Ectodermal cell (in vitro differentiated cells): ENCODE measurements around the gene SLC12A8.

Experiments
- H3K27ac ChIP-seq: 2 replicates; pipeline ENCODE4 v1.7.0; 2013; ENCODE audit warnings: mild to moderate bottlenecking, low read depth, low read length; ENCODE audit not compliant: insufficient read depth, poor library complexity, severe bottlenecking
- H3K27me3 ChIP-seq: 2 replicates; pipeline ENCODE4 v1.7.0; 2013; ENCODE audit warnings: mild to moderate bottlenecking, low read length; ENCODE audit not compliant: insufficient read depth, control insufficient read depth, poor library complexity, severe bottlenecking
- H3K36me3 ChIP-seq: one replicate; pipeline ENCODE4 v1.7.0; 2013; ENCODE audit warnings: low read length; ENCODE audit not compliant: control insufficient read depth, insufficient read depth
- H3K4me1 ChIP-seq: one replicate; pipeline ENCODE4 v1.7.0; 2013; ENCODE audit warnings: low read length; ENCODE audit not compliant: control insufficient read depth, insufficient read depth
- H3K4me3 ChIP-seq: 2 replicates; pipeline ENCODE4 v1.7.0; 2013; ENCODE audit warnings: low read depth, low read length, control low read depth; ENCODE audit not compliant: insufficient read depth
- H3K9me3 ChIP-seq: 2 replicates; pipeline ENCODE4 v1.7.0; 2013; ENCODE audit warnings: mild to moderate bottlenecking, low read length, moderate library complexity; ENCODE audit not compliant: control insufficient read depth
- WGBS, 2 experiments: methylation state at CpG; one replicate each; pipeline ENCODE4 v1.1.7; 2013; ENCODE audit warnings: missing lambda C conversion rate in 2 of 2; 5-methylcytosine and 5-hydroxymethylcytosine counted together

SLC12A8 gene

DNA sequence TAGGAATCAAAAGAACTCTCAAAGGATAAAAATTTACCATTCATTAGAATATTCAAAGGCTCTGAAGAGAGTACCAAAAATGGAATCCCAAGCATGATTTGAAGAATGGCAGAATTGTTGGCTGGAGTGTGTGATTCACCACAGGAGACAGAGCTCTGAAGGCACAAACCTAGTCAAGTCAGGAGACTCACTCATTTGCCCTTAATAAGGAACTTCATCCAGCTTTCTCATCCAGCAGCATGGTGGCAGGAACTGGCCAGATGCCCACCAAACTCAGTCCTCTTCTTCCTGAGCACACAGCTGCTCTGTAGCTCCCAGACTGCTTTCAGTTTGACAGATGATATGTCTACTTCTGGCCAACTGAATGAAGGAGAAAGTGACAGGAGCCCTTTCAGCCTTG, 140.2 kb downstream of the SLC12A8 start:
- Histone ChIP-seq H3K36me3 (no peaks in the 10 kb centered on the region), H3K9me3 (no peaks in the 10 kb centered on the region), H3K4me1 (peaks cover 10% of the 10 kb centered on the region), H3K27ac (no peak overlapping the region), H3K27me3 (no peaks in the 10 kb centered on the region), H3K4me3 (no peak overlapping the region)

DNA sequence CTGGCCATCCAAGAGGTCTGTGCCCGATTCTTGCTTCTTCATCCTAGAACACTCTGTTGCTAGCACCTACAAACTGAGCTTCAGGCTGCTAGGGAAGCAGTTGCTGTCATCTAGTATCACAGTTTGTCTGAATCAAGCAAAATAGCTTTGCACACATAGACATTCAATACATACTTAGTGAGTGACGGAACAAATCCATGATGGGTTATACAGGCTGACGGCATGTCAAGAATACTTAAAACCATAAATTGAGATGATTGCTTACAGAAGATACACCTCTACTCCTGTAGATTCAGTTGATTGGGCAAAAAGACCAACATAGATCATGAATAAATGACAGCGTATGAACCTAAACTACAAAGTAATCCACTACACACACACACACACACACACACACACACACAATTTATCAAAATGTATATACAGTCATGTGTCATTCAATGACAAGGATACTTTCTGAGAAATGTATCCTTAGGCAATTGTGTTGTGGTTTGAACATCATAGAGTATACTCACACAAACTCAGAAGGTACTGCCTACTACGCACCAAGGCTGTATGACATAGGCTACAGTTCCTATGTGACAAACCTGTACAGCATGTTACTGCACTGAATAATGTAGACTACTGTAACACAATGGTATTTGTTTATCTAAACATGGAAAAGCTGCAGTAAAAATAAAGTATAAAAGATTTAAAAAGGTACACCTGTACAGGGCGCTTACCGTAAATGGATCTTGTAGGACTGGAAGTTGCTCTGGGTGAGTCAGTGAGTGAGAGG, 142.4 kb downstream of the SLC12A8 start:
- WGBS, 2 experiments: 93 to 95% methylated on average over 7 of the region's 7 CpGs
- H3K4me3 ChIP-seq: no peak overlapping the region
- no peaks in the 10 kb centered on the region for H3K4me1 ChIP-seq
- H3K36me3 ChIP-seq: no peaks in the 10 kb centered on the region
- H3K27me3 ChIP-seq: no peaks in the 10 kb centered on the region
- H3K27ac ChIP-seq: no peak overlapping the region
- no peaks in the 10 kb centered on the region for H3K9me3 ChIP-seq

DNA sequence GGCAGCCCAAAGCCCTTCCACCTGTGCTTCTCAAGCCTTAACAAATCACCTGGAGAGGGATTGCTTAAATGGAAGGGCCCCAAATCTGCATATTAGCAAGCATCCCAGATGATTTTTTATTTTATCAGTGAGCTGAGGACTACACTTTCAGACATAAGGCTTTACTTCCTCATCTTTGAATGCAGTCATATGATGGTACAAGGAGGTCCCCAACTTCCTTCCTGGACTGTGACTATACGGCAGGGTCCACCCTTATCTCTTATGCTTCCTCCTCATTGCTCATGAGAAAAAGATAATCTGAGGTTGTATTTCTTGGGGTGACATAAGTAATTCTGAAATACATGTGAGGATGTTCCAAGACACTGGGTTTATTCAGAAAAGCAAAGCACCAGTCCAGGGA, 143.1 kb downstream of the SLC12A8 start:
- 95% methylated on average over 1 of the region's 1 CpG; no CpG with 5 or more reads in 1 of the 2 experiments for WGBS, 2 experiments
- Histone ChIP-seq H3K27ac (no peak overlapping the region), H3K4me3 (no peak overlapping the region), H3K36me3 (no peaks in the 10 kb centered on the region), H3K9me3 (no peaks in the 10 kb centered on the region), H3K27me3 (no peaks in the 10 kb centered on the region), H3K4me1 (no peaks in the 10 kb centered on the region)

- H3K9me3 ChIP-seq: no peaks in the 10 kb centered on the region
- H3K4me1 ChIP-seq: peaks cover 4% of the 10 kb centered on the region
- H3K27ac ChIP-seq: no peak overlapping the region
- no peaks in the 10 kb centered on the region for H3K27me3 ChIP-seq
- no peak overlapping the region for H3K4me3 ChIP-seq
- 97 to 99% methylated on average over 4 of the region's 4 CpGs for WGBS, 2 experiments
- no peaks in the 10 kb centered on the region for H3K36me3 ChIP-seq
Measured at GRCh38 chr3:125068265-125068664, 144.3 kb downstream of the SLC12A8 start.

- no peaks in the 10 kb centered on the region for H3K36me3 ChIP-seq
- H3K27me3 ChIP-seq: no peaks in the 10 kb centered on the region
- no peaks in the 10 kb centered on the region for H3K9me3 ChIP-seq
- peaks cover 6% of the 10 kb centered on the region for H3K4me1 ChIP-seq
- H3K4me3 ChIP-seq: no peak overlapping the region
- 62 to 80% methylated on average over 2 to 3 of the region's 3 CpGs for WGBS, 2 experiments
- no peak overlapping the region for H3K27ac ChIP-seq
Measured at GRCh38 chr3:125067225-125067624, 145.3 kb downstream of the SLC12A8 start.

DNA sequence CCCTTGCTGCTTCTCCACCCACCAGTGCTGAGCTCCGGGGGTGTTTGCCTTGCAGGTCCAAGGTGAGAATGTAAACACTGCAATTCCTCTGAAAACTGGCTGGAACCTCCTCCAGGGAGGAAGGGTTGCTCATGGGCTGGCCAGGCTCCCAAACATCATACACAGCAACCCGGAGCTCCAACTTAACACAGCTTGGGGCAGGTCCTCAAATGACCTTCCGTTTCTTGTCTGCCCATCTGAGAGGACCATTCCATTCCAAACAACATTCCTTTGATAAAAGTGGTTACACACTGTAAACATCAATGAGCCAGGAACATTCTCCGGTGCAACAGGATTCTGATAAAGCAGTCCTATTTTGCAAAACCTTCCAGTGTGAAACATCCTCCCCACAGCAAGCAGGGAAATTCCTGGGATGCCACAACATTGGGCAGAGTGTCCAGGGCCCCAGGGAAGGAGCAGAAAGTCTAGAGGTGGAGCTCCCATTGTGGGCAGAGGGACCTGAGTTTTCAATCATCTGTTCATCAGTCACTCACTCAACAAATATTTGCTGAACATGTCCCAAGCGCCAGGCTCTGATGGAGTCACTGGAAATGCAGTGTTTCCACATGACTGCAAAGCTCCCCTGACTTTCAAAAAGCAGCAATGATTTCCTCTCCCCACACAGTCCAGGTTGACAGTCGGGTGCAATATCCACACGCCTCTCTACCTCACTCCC, 149.5 kb downstream of the SLC12A8 start:
- peaks cover 6% of the 10 kb centered on the region for H3K4me1 ChIP-seq

DNA sequence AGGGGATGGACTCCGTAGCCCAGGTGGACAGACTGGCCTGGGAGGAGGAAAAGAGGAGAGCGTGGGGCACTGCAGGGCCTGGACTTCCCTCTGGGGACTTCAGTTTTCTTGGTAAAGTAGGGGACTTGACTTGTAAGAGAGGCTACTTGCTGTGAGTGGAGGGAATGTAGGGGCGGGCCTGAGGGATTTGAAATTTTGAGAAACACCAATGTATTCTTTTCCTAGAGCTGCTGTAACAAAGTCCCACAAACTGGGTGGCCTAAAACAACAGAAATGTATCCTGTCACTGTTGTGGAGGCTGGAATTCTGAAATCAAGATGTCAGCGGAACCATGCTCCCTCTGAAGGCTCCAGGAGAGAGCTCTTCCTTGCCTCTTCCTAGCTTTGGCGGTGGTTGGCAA, 150.9 kb downstream of the SLC12A8 start:
- Histone ChIP-seq H3K36me3 (no peaks in the 10 kb centered on the region), H3K27ac (no peak overlapping the region), H3K27me3 (peaks cover 14% of the 10 kb centered on the region), H3K4me3 (no peak overlapping the region), H3K9me3 (no peaks in the 10 kb centered on the region), H3K4me1 (peaks cover 6% of the 10 kb centered on the region)
- WGBS, 2 experiments: 80 to 86% methylated on average over 5 of the region's 5 CpGs

More for the DNA sequence above, 149.5 kb downstream of the SLC12A8 start:
- Histone ChIP-seq H3K9me3 (no peaks in the 10 kb centered on the region), H3K4me3 (no peak overlapping the region), H3K27ac (no peak overlapping the region), H3K36me3 (no peaks in the 10 kb centered on the region), H3K27me3 (peaks cover 2% of the 10 kb centered on the region)
- WGBS, 2 experiments: 87% methylated on average over 7 of the region's 7 CpGs

DNA sequence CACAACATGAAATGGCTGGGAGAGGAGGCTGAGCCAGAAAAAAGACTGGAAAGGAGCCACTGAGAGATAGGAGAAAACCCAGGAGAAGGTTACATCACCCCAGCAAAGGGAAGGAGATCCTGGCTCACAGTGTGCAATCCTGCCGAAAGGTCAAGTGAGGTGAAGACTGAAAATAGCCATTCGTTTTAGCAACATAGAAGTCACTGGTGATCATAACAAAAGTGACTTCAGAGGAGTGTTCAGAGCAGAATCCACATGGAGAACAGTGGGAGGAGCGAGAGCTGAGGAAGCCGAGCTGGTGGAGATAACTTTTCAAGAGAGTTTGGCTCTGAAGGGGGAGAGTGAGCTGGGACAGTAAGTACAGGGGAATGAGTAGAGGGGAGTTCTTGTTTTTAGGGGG, 151.4 kb downstream of the SLC12A8 start:
- peaks cover 6% of the 10 kb centered on the region for H3K4me1 ChIP-seq
- WGBS, 2 experiments: 88 to 91% methylated on average over 4 of the region's 4 CpGs
- H3K27me3 ChIP-seq: peaks cover 17% of the 10 kb centered on the region
- H3K27ac ChIP-seq: no peak overlapping the region
- H3K9me3 ChIP-seq: no peaks in the 10 kb centered on the region
- H3K4me3 ChIP-seq: no peak overlapping the region
- no peaks in the 10 kb centered on the region for H3K36me3 ChIP-seq

- H3K9me3 ChIP-seq: no peaks in the 10 kb centered on the region
- H3K27ac ChIP-seq: no peak overlapping the region
- H3K4me1 ChIP-seq: peaks cover 10% of the 10 kb centered on the region
- H3K27me3 ChIP-seq: peaks cover 23% of the 10 kb centered on the region
- WGBS, 2 experiments: 83 to 84% methylated on average over 7 of the region's 7 CpGs
- H3K4me3 ChIP-seq: no peak overlapping the region
- H3K36me3 ChIP-seq: no peaks in the 10 kb centered on the region
Measured at GRCh38 chr3:125059488-125060245, 152.9 kb downstream of the SLC12A8 start.

DNA sequence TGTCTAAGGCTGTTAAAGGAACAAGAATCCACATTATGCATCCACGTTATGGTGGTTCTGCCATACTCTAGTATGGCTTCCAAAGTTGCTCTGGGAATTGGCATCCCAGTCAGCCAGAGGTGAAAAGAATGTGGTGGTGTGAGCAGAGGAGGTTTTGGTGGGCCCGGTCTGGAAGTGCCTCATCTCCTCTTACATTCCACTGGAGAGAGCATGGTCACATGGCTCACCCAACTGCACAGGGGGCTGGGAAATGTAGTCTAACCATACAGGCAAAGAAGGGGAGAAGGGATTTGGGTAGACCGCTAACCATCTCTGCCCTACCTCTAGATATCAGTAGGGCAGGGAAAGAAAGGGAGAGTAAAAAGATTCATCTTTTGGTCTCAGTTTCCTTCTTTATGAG, 153.6 kb downstream of the SLC12A8 start:
- H3K36me3 ChIP-seq: no peaks in the 10 kb centered on the region
- H3K4me1 ChIP-seq: peaks cover 17% of the 10 kb centered on the region
- no peaks in the 10 kb centered on the region for H3K9me3 ChIP-seq
- H3K4me3 ChIP-seq: no peak overlapping the region
- peaks cover 30% of the 10 kb centered on the region for H3K27me3 ChIP-seq
- 81 to 93% methylated on average over 3 of the region's 3 CpGs for WGBS, 2 experiments
- H3K27ac ChIP-seq: no peak overlapping the region
